K562 (cell line): ENCODE measurements around the gene PCDH1. TPM values are rescaled to one million over a fixed set of nuclear protein-coding genes. Genes with fewer than 3 reads are reported as not detected.
A peak's percentile ranks its signal among the peaks of the same experiment; 100 is the strongest.

ENCODE experiments used
- ARID2 ChIP-seq: fragments of 450-650 bp; IDR thresholded peaks from 2 replicates; pipeline ENCODE4 v1.6.1; 2017; ENCODE audit warnings: antibody characterized with exemption, mild to moderate bottlenecking
- ARNT ChIP-seq, 2 experiments: fragments of 450-650 bp; IDR thresholded peaks; 2 replicates each; pipeline ENCODE4 v1.6.1; 2016; ENCODE audit warnings: mild to moderate bottlenecking in 1 of 2
- DIDO1 ChIP-seq: fragments of 450-650 bp; IDR thresholded peaks from 2 replicates; pipeline ENCODE4 v1.6.1; 2016; ENCODE audit warnings: low read depth, missing biosample characterization, missing genetic modification characterization
- GMEB1 ChIP-seq: fragments of 250-450 bp; sonication (Bioruptor Pico); IDR thresholded peaks from 2 replicates; pipeline ENCODE4 v1.4.0; 2020; ENCODE audit warnings: mild to moderate bottlenecking
- HNRNPLL ChIP-seq: fragments of 200-400 bp; formaldehyde crosslinking; IDR thresholded peaks from 2 replicates; pipeline ENCODE4 v1.6.1; 2017; ENCODE audit warnings: low read length, low read depth, mild to moderate bottlenecking; ENCODE audit not compliant: poor library complexity, severe bottlenecking
- HNRNPUL1 ChIP-seq: fragments of 200-400 bp; formaldehyde crosslinking; IDR thresholded peaks from 2 replicates; pipeline ENCODE4 v1.6.1; 2017; ENCODE audit warnings: low read length
- L3MBTL2 ChIP-seq: fragments of 450-650 bp; IDR thresholded peaks from 2 replicates; pipeline ENCODE4 v1.6.1; 2016; ENCODE audit warnings: mild to moderate bottlenecking, moderate library complexity
- MCM3 ChIP-seq: fragments of 450-650 bp; IDR thresholded peaks from 2 replicates; pipeline ENCODE4 v1.6.1; 2016
- MIER1 ChIP-seq: fragments of 450-650 bp; IDR thresholded peaks from 2 replicates; pipeline ENCODE4 v1.6.1; 2016; ENCODE audit warnings: antibody characterized with exemption, mild to moderate bottlenecking, low read depth
- NCOR1 ChIP-seq: fragments of 450-650 bp; IDR thresholded peaks from 2 replicates; pipeline ENCODE4 v1.6.1; 2016; ENCODE audit warnings: mild to moderate bottlenecking, moderate library complexity
- PCBP2 ChIP-seq: fragments of 200-400 bp; formaldehyde crosslinking; IDR thresholded peaks from 2 replicates; pipeline ENCODE4 v1.6.1; 2018; ENCODE audit warnings: low read length, low read depth, mild to moderate bottlenecking, moderate library complexity; ENCODE audit not compliant: poor library complexity, severe bottlenecking
- RBBP5 ChIP-seq: fragments of 200-600 bp; sonication (generic); IDR thresholded peaks from 2 replicates; pipeline ENCODE4 v1.6.1; 2012; ENCODE audit warnings: borderline replicate concordance, mild to moderate bottlenecking, low read length, control low read depth, inconsistent platforms; ENCODE audit not compliant: insufficient read depth, poor library complexity, severe bottlenecking
- RERE ChIP-seq: sonication (generic); formaldehyde crosslinking; IDR thresholded peaks from 2 replicates; pipeline ENCODE4 v1.8.0; 2023; ENCODE audit warnings: missing genetic modification reagents, mild to moderate bottlenecking, borderline replicate concordance
- RNF219 ChIP-seq: fragments of 250-450 bp; sonication (Bioruptor Pico); IDR thresholded peaks from 2 replicates; pipeline ENCODE4 v1.5.0; 2022; ENCODE audit warnings: mild to moderate bottlenecking
- THAP7 ChIP-seq: fragments of 250-450 bp; sonication (Bioruptor Pico); IDR thresholded peaks from 2 replicates; pipeline ENCODE4 v1.5.0; 2021
- ZNF507 ChIP-seq: conservative IDR thresholded peaks from 2 replicates; pipeline ENCODE4 v1.6.1; 2017; ENCODE audit warnings: missing genetic modification characterization, missing compliant biosample characterization
- ZNF717 ChIP-seq: fragments of 250-450 bp; sonication (Bioruptor Pico); IDR thresholded peaks from 2 replicates; pipeline ENCODE4 v1.5.0; 2021
- polyA plus RNA-seq, 8 experiments: library from polyadenylated mRNA; depleted of rRNA in 4 of 8; stranded (reverse) in 5 of 8; unstranded in 3 of 8; fragments of >200 nt; fragmentation: Nextera tagmentation in 2 of 8; fragmentation: Illumina TruSeq in 1 of 8; extraction: Ambion mirVana in 2 of 8; extraction: Trizol in 1 of 8; gene quantifications; 2 replicates each; pipeline versions ENCODE4 v1.2.1 to v1.2.3, GENCODE V29; 2011 to 2014; ENCODE audit warnings: inconsistent platforms in 1 of 8, missing spikeins in 1 of 8
- total RNA-seq, 7 experiments: library from RNA; depleted of rRNA in 6 of 7; stranded (reverse); fragments of >200 nt in 6 of 7; fragmentation: Illumina TruSeq in 2 of 7; extraction: Trizol in 2 of 7; gene quantifications; 2 replicates each; pipeline versions ENCODE4 v1.2.1 to v1.2.3, GENCODE V29; 2011 to 2021; ENCODE audit warnings: low replicate concordance in 1 of 7

PCDH1 gene
- total and polyA plus RNA-seq, 9 of the 15 experiments (the other 6 are each of a cell fraction or from before 2014, with no cell fraction given) = 0.11 to 3.6 (median 1.9) TPM; not detected in 1

- no peak for TF ChIP-seq ZNF507 (tag)
- TF ChIP-seq HNRNPLL = peak; percentile 29
- peak; percentile 87 for TF ChIP-seq L3MBTL2
- TF ChIP-seq MIER1 = no peak
- TF ChIP-seq NCOR1 = no peak
- no peak for TF ChIP-seq ARNT (IDR thresholded peaks at IDR 0.05)
- TF ChIP-seq GMEB1 (CRISPR knock-in tag) = no peak
- no peak for TF ChIP-seq HNRNPUL1
- TF ChIP-seq PCBP2 = no peak
- no peak for TF ChIP-seq RERE (CRISPR knock-in tag)
- no peak for TF ChIP-seq ZNF717 (CRISPR knock-in tag)
- TF ChIP-seq RBBP5 = no peak
- no peak for TF ChIP-seq THAP7 (CRISPR knock-in tag)
- TF ChIP-seq ARID2 = peak; percentile 68; the same call in 1 of the 2 replicates
- no peak for TF ChIP-seq DIDO1 (tag)
- no peak for TF ChIP-seq MCM3
- no peak for TF ChIP-seq RNF219 (CRISPR knock-in tag)
Observed at GRCh38 chr5:141878711-141879425, 658 bp upstream of the PCDH1 start (continued).
